Spinal cord (tissue), 10 donors: ENCODE results near the gene UTS2R. TPM values are rescaled to one million over a fixed set of nuclear protein-coding genes. Genes with fewer than 3 reads are reported as not detected.
"Not testable (repeated sequence)": the region's sequence is repeated elsewhere in the genome, so short reads cannot be mapped to it uniquely, and the experiment has no call there.

Experiments
- DNase-seq, 6 donors: peaks; one replicate each; pipeline versions ENCODE4 v3.0.0 to v3.0.0-alpha.2; 2013 to 2015; ENCODE audit warnings: low spot score in 6 of 6, low read depth in 4 of 6
- H3K27ac ChIP-seq: one replicate; pipeline ENCODE4 v1.5.1; 2013; ENCODE audit warnings: low read depth, low read length, control low read depth
- H3K27me3 ChIP-seq: one replicate; pipeline ENCODE4 v1.6.1; 2013; ENCODE audit warnings: low read length; ENCODE audit not compliant: control insufficient read depth, insufficient read depth
- H3K36me3 ChIP-seq: one replicate; pipeline ENCODE4 v1.6.1; 2013; ENCODE audit warnings: low read length; ENCODE audit not compliant: control insufficient read depth, insufficient read depth
- H3K4me1 ChIP-seq: one replicate; pipeline ENCODE4 v1.6.1; 2013; ENCODE audit warnings: low read length; ENCODE audit not compliant: control insufficient read depth, insufficient read depth
- H3K4me3 ChIP-seq: one replicate; pipeline ENCODE4 v1.5.1; 2013; ENCODE audit warnings: low read depth, low read length, control low read depth
- H3K9me3 ChIP-seq: one replicate; pipeline ENCODE4 v1.6.1; 2013; ENCODE audit warnings: low read length; ENCODE audit not compliant: control insufficient read depth, insufficient read depth
- WGBS: methylation state at CpG from one replicate; pipeline ENCODE4 v1.1.5; 2013; ENCODE audit warnings: missing lambda C conversion rate; ENCODE audit not compliant: insufficient coverage; 5-methylcytosine and 5-hydroxymethylcytosine counted together
- polyA plus RNA-seq, 2 donors: library from polyadenylated mRNA; unstranded; fragments of 120-200 nt; gene quantifications; one replicate each; pipeline ENCODE4 v1.2.1, GENCODE V29; 2013; ENCODE audit not compliant: insufficient read length in 2 of 2
- total RNA-seq, 2 donors: library from RNA; depleted of rRNA in 1 of 2; stranded (reverse); fragments of 120-200 nt in 1 of 2; fragments of >200 nt in 1 of 2; gene quantifications; one replicate each; pipeline versions ENCODE4 v1.2.3 to v1.2.4, GENCODE V29; 2013 to 2014
- donor health status: healthy.

The UTS2R gene
- total and polyA plus RNA-seq, 4 donors = 0.11 to 0.32 (median 0.19) TPM; not detected in 1

- Histone ChIP-seq H3K36me3 (peaks cover 69% of the 10 kb centered on the region), H3K27ac (no peak overlapping the region), H3K4me3 (no peak overlapping the region), H3K9me3 (no peaks in the 10 kb centered on the region), H3K4me1 (no peaks in the 10 kb centered on the region), H3K27me3 (no peaks in the 10 kb centered on the region)
- WGBS = 93% methylated on average over 13 of the region's 13 CpGs
- no peak for DNase-seq
Measured at GRCh38 chr17:82407255-82407654, 35.7 kb downstream of the UTS2R start.

- H3K4me1 ChIP-seq = no peaks in the 10 kb centered on the region
- H3K27ac ChIP-seq = no peak overlapping the region
- no peak for DNase-seq
- peaks cover 68% of the 10 kb centered on the region for H3K36me3 ChIP-seq
- WGBS = 87% methylated on average over 12 of the region's 15 CpGs
- H3K4me3 ChIP-seq = no peak overlapping the region
- no peaks in the 10 kb centered on the region for H3K27me3 ChIP-seq
- H3K9me3 ChIP-seq = no peaks in the 10 kb centered on the region
Measured at GRCh38 chr17:82408288-82408937, 36.8 kb downstream of the UTS2R start.

- H3K9me3 ChIP-seq = no peaks in the 10 kb centered on the region
- H3K4me1 ChIP-seq = no peaks in the 10 kb centered on the region
- no peaks in the 10 kb centered on the region for H3K27me3 ChIP-seq
- DNase-seq = no peak
- no peak overlapping the region for H3K4me3 ChIP-seq
- no peak overlapping the region for H3K27ac ChIP-seq
- H3K36me3 ChIP-seq = peaks cover 65% of the 10 kb centered on the region
- whole genome bisulfite sequencing = 89% methylated on average over 21 of the region's 21 CpGs
Measured at GRCh38 chr17:82408938-82409318, 37.4 kb downstream of the UTS2R start.

- Histone ChIP-seq H3K27ac (no peak overlapping the region), H3K9me3 (no peaks in the 10 kb centered on the region), H3K27me3 (no peaks in the 10 kb centered on the region), H3K4me3 (no peak overlapping the region), H3K4me1 (peaks cover 10% of the 10 kb centered on the region), H3K36me3 (peaks cover 63% of the 10 kb centered on the region)
- WGBS = 88% methylated on average over 12 of the region's 14 CpGs
- no peak for DNase-seq
Measured at GRCh38 chr17:82410014-82410716, 38.6 kb downstream of the UTS2R start.

- H3K4me3 ChIP-seq = no peak overlapping the region
- peaks cover 59% of the 10 kb centered on the region for H3K36me3 ChIP-seq
- no peak for DNase-seq
- no peaks in the 10 kb centered on the region for H3K9me3 ChIP-seq
- no peaks in the 10 kb centered on the region for H3K27me3 ChIP-seq
- H3K27ac ChIP-seq = no peak overlapping the region
- H3K4me1 ChIP-seq = peaks cover 10% of the 10 kb centered on the region
- 92% methylated on average over 20 of the region's 24 CpGs for WGBS
Measured at GRCh38 chr17:82411396-82412053, 40.0 kb downstream of the UTS2R start.

GRCh38 chr17:82412081-82412480 lies 40.5 kb downstream of the UTS2R start:
- WGBS = 95% methylated on average over 12 of the region's 16 CpGs
- peaks cover 59% of the 10 kb centered on the region for H3K36me3 ChIP-seq
- H3K4me3 ChIP-seq, H3K9me3 ChIP-seq, H3K27ac ChIP-seq, DNase-seq, H3K27me3 ChIP-seq: not testable (repeated sequence)
- peaks cover 10% of the 10 kb centered on the region for H3K4me1 ChIP-seq

GRCh38 chr17:82412535-82413520 lies 41.3 kb downstream of the UTS2R start:
- no peaks in the 10 kb centered on the region for H3K9me3 ChIP-seq
- no peak overlapping the region for H3K27ac ChIP-seq
- H3K27me3 ChIP-seq = no peaks in the 10 kb centered on the region
- WGBS = 90% methylated on average over 24 of the region's 29 CpGs
- peaks cover 12% of the 10 kb centered on the region for H3K4me1 ChIP-seq
- peaks cover 53% of the 10 kb centered on the region for H3K36me3 ChIP-seq
- no peak for DNase-seq
- H3K4me3 ChIP-seq = no peak overlapping the region

GRCh38 chr17:82414548-82415281 lies 43.1 kb downstream of the UTS2R start:
- no peak overlapping the region for H3K4me3 ChIP-seq
- 24% methylated on average over 36 of the region's 38 CpGs for WGBS

More at GRCh38 chr17:82414548-82415281, 43.1 kb downstream of the UTS2R start:
- peaks cover 40% of the 10 kb centered on the region for H3K36me3 ChIP-seq
- H3K27ac ChIP-seq = no peak overlapping the region
- H3K27me3 ChIP-seq = no peaks in the 10 kb centered on the region
- peak in 5 of 6 donors; percentile 51 to 92 (median 69) for DNase-seq
- H3K9me3 ChIP-seq = no peaks in the 10 kb centered on the region
- H3K4me1 ChIP-seq = peaks cover 17% of the 10 kb centered on the region
